GM21526 (cell line): ENCODE results near the gene CXorf66.
A peak's percentile ranks its signal among the peaks of the same experiment; 100 is the strongest.
"Not testable (repeated sequence)": the region's sequence is repeated elsewhere in the genome, so short reads cannot be mapped to it uniquely, and the experiment has no call there.

Source experiments
- ATAC-seq: cut with Tn5 transposase; IDR thresholded peaks from one replicate; pipeline ENCODE4 v1.9.1; 2021; ENCODE audit warnings: moderate library complexity; ENCODE audit not compliant: unreplicated experiment, low FRiP score

The CXorf66 gene

GRCh38 chrX:139965421-139965820 lies at the start of gene CXorf66:
Gene CXorf66, minus strand, starts transcription at chrX:139965521. Its CDS starts 25 bp downstream, at chrX:139965496.
- ATAC-seq, result no peak

- ATAC-seq, result no peak
These were observed 17.5 kb upstream of the CXorf66 start for GRCh38 chrX:139982856-139983255.

GRCh38 chrX:139974471-139974870 lies 9.2 kb upstream of the CXorf66 start:
- no peak for ATAC-seq

GRCh38 chrX:139972629-139973624 lies 7.6 kb upstream of the CXorf66 start:
- ATAC-seq, result no peak

- ATAC-seq, result no peak
These were observed 6.8 kb upstream of the CXorf66 start for GRCh38 chrX:139972113-139972512.

- no peak for ATAC-seq
These were observed 6.1 kb upstream of the CXorf66 start for GRCh38 chrX:139971394-139971749.

- no peak for ATAC-seq
These were observed 4.0 kb upstream of the CXorf66 start for GRCh38 chrX:139969286-139969685.

GRCh38 chrX:139967750-139968149 lies 2.4 kb upstream of the CXorf66 start:
- ATAC-seq, result no peak

GRCh38 chrX:139967300-139967699 lies 2.0 kb upstream of the CXorf66 start:
- ATAC-seq, result no peak

GRCh38 chrX:139966159-139966558 lies 838 bp upstream of the CXorf66 start:
- ATAC-seq, result not testable (repeated sequence)

GRCh38 chrX:139961091-139961490 lies 4.2 kb downstream of the CXorf66 start:
- not testable (repeated sequence) for ATAC-seq

- no peak for ATAC-seq
These were observed 15.6 kb downstream of the CXorf66 start for GRCh38 chrX:139949703-139950102.

GRCh38 chrX:139945075-139945474 lies 20.2 kb downstream of the CXorf66 start:
- ATAC-seq, result no peak

GRCh38 chrX:139936259-139936658 lies 29.1 kb downstream of the CXorf66 start:
- no peak for ATAC-seq

- no peak for ATAC-seq
These were observed 31.4 kb downstream of the CXorf66 start for GRCh38 chrX:139933904-139934303.

GRCh38 chrX:139932901-139933796 lies 32.2 kb downstream of the CXorf66 start, which contains the start of gene ATP11C:
Gene ATP11C, minus strand, starts transcription at chrX:139933053. Its CDS starts 1,011 bp downstream, at chrX:139932042.
- ATAC-seq, result peak; percentile 76

GRCh38 chrX:139932073-139932900 lies 33.0 kb downstream of the CXorf66 start:
- ATAC-seq, result peak; percentile 42

GRCh38 chrX:139931646-139932072 lies 33.7 kb downstream of the CXorf66 start:
- ATAC-seq, result no peak

- no peak for ATAC-seq
These were observed 34.2 kb downstream of the CXorf66 start for GRCh38 chrX:139930916-139931645.
